Tibial nerve (tissue), 4 donors: ENCODE results near the gene PFN1. TPM values are rescaled to one million over a fixed set of nuclear protein-coding genes. Genes with fewer than 3 reads are reported as not detected.

ENCODE experiments used
- DNase-seq, 2 donors: peaks; one replicate each; pipeline ENCODE4 v3.0.0-alpha.2; 2019; ENCODE audit warnings: low spot score in 2 of 2
- H3K27ac ChIP-seq, 4 donors: fragments of 200-600 bp; sonication (generic) in 3 of 4; one replicate each; pipeline ENCODE4 v1.5.1; 2017 to 2019; ENCODE audit warnings: mild to moderate bottlenecking in 1 of 4
- H3K27me3 ChIP-seq, 2 donors: fragments of 200-600 bp; sonication (generic) in 1 of 2; one replicate each; pipeline versions ENCODE4 v1.5.1 to v1.6.0; 2017 to 2019
- H3K36me3 ChIP-seq, 3 donors: fragments of 200-600 bp; sonication (generic); one replicate each; pipeline ENCODE4 v1.5.1; 2018 to 2019
- H3K4me1 ChIP-seq, 4 donors: fragments of 200-600 bp; sonication (generic) in 3 of 4; one replicate each; pipeline ENCODE4 v1.5.1; 2017 to 2019
- H3K4me3 ChIP-seq, 4 donors: fragments of 200-600 bp; sonication (generic) in 3 of 4; one replicate each; pipeline ENCODE4 v1.5.1; 2017 to 2019; ENCODE audit warnings: mild to moderate bottlenecking in 1 of 4, moderate library complexity in 1 of 4
- H3K9me3 ChIP-seq, 4 donors: fragments of 200-600 bp; sonication (generic) in 3 of 4; one replicate each; pipeline ENCODE4 v1.5.1; 2017 to 2019
- EP300 ChIP-seq, 2 donors: sonication (generic); formaldehyde crosslinking; IDR thresholded peaks; one replicate each; pipeline ENCODE4 v1.6.1; 2017; ENCODE audit warnings: antibody characterized with exemption in 2 of 2, mild to moderate bottlenecking in 1 of 2
- POLR2A ChIP-seq, 2 donors: fragments of 450-650 bp; IDR thresholded peaks; one replicate each; pipeline ENCODE4 v1.6.1; 2017; ENCODE audit warnings: antibody characterized with exemption in 2 of 2, mild to moderate bottlenecking in 2 of 2, moderate library complexity in 2 of 2
- WGBS, 2 donors: methylation state at CpG; one replicate each; pipeline ENCODE4 v1.1.5; 2018; 5-methylcytosine and 5-hydroxymethylcytosine counted together
- total RNA-seq, 4 donors: library from RNA; depleted of rRNA; stranded (reverse); fragments of >200 nt; gene quantifications; one replicate each; pipeline ENCODE4 v1.1.0, GENCODE V29; 2016
- TF ChIP-seq, protein P1 (sequence below), 5 experiments: fragments of 200-600 bp in 3 of 5; fragments of 450-650 bp in 2 of 5; sonication (generic) in 3 of 5; IDR thresholded peaks; one replicate each; pipeline ENCODE4 v1.5.1; 2016 to 2019; ENCODE audit warnings: antibody characterized with exemption in 5 of 5, mild to moderate bottlenecking in 3 of 5, moderate library complexity in 2 of 5

PFN1 gene
- total RNA-seq, 4 donors from 2014 or later = 422 to 1,004 (median 483) TPM

DNA sequence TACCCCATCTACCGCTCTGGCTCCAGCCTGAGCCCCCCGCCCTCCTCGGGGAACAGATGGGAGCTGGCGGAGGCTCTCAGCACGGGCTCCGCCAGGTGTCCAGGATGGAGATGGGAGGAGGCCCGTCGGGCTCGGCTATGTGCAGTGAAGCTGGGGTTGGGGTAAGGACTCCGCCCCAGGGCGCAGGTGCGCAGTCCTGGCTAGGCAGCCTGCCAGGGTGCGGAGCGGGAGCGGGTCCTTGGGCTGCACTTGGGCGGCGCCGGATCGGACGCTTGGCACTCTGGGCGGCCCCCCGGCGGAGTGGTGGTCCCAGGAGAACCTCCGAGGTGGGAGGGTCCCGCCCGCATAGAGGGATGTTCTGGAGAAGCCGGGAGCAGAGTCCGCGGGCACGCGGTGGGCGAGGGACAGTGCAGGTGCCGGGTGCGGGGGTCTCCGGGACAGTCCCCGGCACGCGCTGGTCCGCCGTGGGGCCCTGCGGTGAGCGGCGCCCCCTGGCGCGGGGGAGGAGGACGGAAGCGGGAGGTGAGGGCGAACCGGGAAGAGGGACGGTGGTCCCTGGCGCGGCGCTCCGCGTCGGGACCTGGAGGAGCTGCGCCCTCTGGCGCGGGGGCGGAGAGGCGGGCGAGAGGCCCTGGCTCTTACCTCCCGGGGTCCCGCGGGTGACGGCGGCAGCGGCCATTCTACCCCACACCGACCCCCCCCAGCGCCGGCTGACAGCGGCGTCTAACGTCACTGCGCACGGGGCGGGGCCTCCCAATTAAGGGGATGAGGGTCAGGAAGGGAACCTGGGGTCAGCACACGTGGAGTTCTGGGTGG lies 38.8 kb upstream of the PFN1 start, which contains the start of gene CAMTA2:
CAMTA2 (minus strand) TSS at position 725 of the 816 bp plus-strand sequence. CDS start 1,453 bp downstream, outside the sequence.
- Histone ChIP-seq H3K4me3 (peak within 1 kb of the TSS; percentile 76 to 98 (median 91)), H3K27ac (peak within 1 kb of the TSS; percentile 91 to 99 (median 95)), H3K4me1 (peaks cover 0 to 30% (median 21%) of the 10 kb centered on the region in 4 donors), H3K36me3 (peaks cover 0 to 35% (median 0%) of the 10 kb centered on the region in 3 donors), H3K27me3 (no peaks in the 10 kb centered on the region), H3K9me3 (no peaks in the 10 kb centered on the region)
- WGBS, 2 donors = 1 to 2% methylated on average over 49 to 53 of the region's 78 CpGs
- TF ChIP-seq, protein P1, sequence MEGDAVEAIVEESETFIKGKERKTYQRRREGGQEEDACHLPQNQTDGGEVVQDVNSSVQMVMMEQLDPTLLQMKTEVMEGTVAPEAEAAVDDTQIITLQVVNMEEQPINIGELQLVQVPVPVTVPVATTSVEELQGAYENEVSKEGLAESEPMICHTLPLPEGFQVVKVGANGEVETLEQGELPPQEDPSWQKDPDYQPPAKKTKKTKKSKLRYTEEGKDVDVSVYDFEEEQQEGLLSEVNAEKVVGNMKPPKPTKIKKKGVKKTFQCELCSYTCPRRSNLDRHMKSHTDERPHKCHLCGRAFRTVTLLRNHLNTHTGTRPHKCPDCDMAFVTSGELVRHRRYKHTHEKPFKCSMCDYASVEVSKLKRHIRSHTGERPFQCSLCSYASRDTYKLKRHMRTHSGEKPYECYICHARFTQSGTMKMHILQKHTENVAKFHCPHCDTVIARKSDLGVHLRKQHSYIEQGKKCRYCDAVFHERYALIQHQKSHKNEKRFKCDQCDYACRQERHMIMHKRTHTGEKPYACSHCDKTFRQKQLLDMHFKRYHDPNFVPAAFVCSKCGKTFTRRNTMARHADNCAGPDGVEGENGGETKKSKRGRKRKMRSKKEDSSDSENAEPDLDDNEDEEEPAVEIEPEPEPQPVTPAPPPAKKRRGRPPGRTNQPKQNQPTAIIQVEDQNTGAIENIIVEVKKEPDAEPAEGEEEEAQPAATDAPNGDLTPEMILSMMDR (IDR thresholded peaks at IDR 0.05) = peak; percentile 66 to 92 (median 84)
- peak; percentile 60 to 88 for TF ChIP-seq EP300 (IDR thresholded peaks at IDR 0.05)
- TF ChIP-seq POLR2A (IDR thresholded peaks at IDR 0.05) = peak; percentile 56 to 84
- DNase-seq = peak; percentile 89 to 93

DNA sequence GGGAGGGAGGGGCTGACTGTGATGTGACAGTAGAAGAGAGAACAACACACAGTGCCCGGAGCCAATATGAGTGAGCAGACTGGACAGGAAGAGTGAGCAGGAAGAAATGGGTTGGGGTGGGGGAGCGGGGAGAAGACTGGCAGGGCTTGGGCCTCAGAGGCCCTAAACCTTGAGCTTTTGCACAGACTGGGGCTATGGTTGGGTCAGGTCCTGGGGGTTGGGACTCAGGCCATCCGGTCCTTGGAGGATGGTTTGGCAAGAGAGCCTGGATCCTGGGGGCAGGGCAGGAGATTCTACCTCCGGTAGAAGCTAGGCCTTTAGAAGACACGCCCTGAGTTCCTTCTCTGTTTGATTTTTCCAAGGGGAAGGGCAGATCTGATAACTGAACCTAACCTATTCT lies 38.1 kb upstream of the PFN1 start:
- H3K27me3 ChIP-seq = no peaks in the 10 kb centered on the region
- TF ChIP-seq, protein P1 (IDR thresholded peaks at IDR 0.05) = no peak
- TF ChIP-seq EP300 (IDR thresholded peaks at IDR 0.05) (no peak), POLR2A (IDR thresholded peaks at IDR 0.05) (no peak)
- no peaks in the 10 kb centered on the region for H3K9me3 ChIP-seq
- 35 to 42% methylated on average over 5 of the region's 5 CpGs for WGBS, 2 donors
- H3K4me3 ChIP-seq = peak overlapping the region; percentile 76 to 98 (median 91)
- peaks cover 0 to 42% (median under 1%) of the 10 kb centered on the region in 3 donors for H3K36me3 ChIP-seq
- H3K4me1 ChIP-seq = peaks cover 0 to 30% (median 21%) of the 10 kb centered on the region in 4 donors
- no peak for DNase-seq
- H3K27ac ChIP-seq = peak overlapping the region; percentile 91 to 99 (median 95)

DNA sequence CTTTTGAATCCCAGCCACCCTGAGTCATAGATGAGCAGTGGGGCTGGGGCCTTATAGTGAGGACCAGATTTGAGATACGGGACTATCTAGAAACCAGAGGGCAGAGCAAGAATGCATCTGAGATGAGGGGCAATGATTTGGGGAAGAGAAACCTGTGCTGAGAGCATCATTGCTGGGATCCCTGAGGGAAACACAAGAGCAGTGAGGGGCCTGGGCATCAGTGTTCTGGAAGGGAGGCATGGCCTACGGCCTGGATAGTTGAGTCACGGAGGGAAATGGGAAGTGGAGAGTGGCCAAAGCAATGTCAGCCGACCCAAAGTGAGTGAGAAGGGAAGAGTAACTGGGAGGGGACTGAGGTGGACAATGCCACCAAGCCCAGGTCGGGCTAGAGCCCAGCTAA lies 34.0 kb upstream of the PFN1 start:
- 43 to 56% methylated on average over 5 of the region's 5 CpGs for WGBS, 2 donors
- TF ChIP-seq EP300 (IDR thresholded peaks at IDR 0.05) = no peak
- TF ChIP-seq POLR2A (IDR thresholded peaks at IDR 0.05) = no peak
- TF ChIP-seq, protein P1 (IDR thresholded peaks at IDR 0.05) = no peak

DNA sequence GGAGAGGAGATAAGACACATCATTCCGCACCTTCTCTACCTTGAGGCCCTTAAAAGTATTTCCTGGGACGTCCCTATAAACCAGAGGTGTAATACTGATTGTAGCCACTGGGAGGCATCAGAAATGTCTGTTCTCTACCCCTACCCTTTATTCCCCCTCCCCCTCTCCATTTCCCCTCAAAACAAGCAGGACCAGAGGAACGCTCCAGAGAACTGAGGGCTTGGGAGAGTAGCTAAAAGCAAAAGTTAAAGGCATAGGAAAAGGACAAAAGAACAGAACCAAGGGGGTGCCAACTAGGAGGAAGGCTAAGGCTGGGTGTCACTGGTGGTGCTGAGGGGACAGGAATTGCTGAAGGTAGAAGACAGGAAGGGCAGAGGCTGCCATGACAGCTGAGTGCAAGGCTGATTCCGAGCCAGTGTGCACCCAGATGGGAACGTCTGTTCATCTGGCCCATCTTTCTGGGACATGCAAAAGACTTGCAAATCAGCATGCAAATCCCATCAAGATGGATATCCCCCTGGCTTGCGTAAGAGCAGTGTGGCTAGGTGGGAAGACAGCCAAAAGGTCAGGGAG lies 32.4 kb upstream of the PFN1 start:
- TF ChIP-seq EP300 (IDR thresholded peaks at IDR 0.05) = no peak
- TF ChIP-seq POLR2A (IDR thresholded peaks at IDR 0.05) = no peak
- TF ChIP-seq, protein P1 (IDR thresholded peaks at IDR 0.05) = peak; percentile 68 to 75 (median 73)
- H3K27me3 ChIP-seq = no peaks in the 10 kb centered on the region
- peaks cover 2 to 95% (median 16%) of the 10 kb centered on the region in 3 donors for H3K36me3 ChIP-seq
- DNase-seq = peak in 1 of 2 donors; percentile 71
- H3K4me3 ChIP-seq = no peak overlapping the region
- no peaks in the 10 kb centered on the region for H3K9me3 ChIP-seq
- peaks cover 0 to 12% (median 0%) of the 10 kb centered on the region in 4 donors for H3K4me1 ChIP-seq
- 41 to 43% methylated on average over 6 of the region's 6 CpGs for WGBS, 2 donors
- H3K27ac ChIP-seq = no peak overlapping the region

More for the DNA sequence above, 34.0 kb upstream of the PFN1 start:
- peaks cover 2 to 81% (median 16%) of the 10 kb centered on the region in 3 donors for H3K36me3 ChIP-seq
- H3K9me3 ChIP-seq = no peaks in the 10 kb centered on the region
- H3K27me3 ChIP-seq = no peaks in the 10 kb centered on the region
- DNase-seq = no peak
- peaks cover 0 to 25% (median 9%) of the 10 kb centered on the region in 4 donors for H3K4me1 ChIP-seq
- H3K4me3 ChIP-seq = no peak overlapping the region
- H3K27ac ChIP-seq = no peak overlapping the region

DNA sequence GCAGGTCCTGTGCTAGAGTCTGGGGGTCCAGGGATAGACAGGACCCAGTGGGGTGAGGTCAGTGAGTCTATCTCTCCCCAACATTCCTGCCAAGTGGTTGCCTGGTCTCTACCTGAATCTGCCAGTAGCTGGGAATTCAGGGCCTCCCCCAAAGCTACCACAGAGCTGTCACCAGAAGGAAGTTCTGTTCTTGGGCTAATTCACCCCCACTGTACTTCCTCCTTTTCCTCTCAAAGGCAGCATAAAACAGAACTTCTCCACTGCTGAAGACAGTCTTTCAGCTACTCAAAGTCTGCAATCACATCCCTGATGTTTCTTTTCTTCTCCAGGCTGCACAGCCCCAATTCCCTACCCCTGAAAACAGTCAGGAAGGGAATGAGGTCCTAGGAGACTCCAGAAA lies 30.4 kb upstream of the PFN1 start:
- H3K4me1 ChIP-seq = peaks cover 0 to 12% (median 0%) of the 10 kb centered on the region in 4 donors
- H3K36me3 ChIP-seq = peaks cover 5 to 94% (median 18%) of the 10 kb centered on the region in 3 donors
- TF ChIP-seq POLR2A (IDR thresholded peaks at IDR 0.05) (no peak), EP300 (IDR thresholded peaks at IDR 0.05) (no peak)
- TF ChIP-seq, protein P1 (IDR thresholded peaks at IDR 0.05) = no peak
- DNase-seq = no peak
- H3K4me3 ChIP-seq = no peak overlapping the region
- no peak overlapping the region for H3K27ac ChIP-seq
- H3K27me3 ChIP-seq = no peaks in the 10 kb centered on the region
- no peaks in the 10 kb centered on the region for H3K9me3 ChIP-seq
